Measurements from ENCODE around the gene TSSK6. TPM values are rescaled to one million over a fixed set of nuclear protein-coding genes. Genes with fewer than 3 reads are reported as not detected.

The TSSK6 gene
- total and polyA plus RNA-seq, 10 of the 15 experiments (the other 5 are each of a cell fraction or from before 2014, with no cell fraction given), result 0.06 to 3.6 (median 0.98) TPM; not detected in 2

- TF ChIP-seq RB1 (IDR thresholded peaks at IDR 0.05; ENCODE audit: borderline replicate concordance) (no peak), BACH1 (IDR thresholded peaks at IDR 0.05; ENCODE audit: borderline replicate concordance) (no peak), CEBPB (IDR thresholded peaks at IDR 0.05; ENCODE audit: borderline replicate concordance in 1 of 2, low read depth in 2 of 2, low read length in 2 of 2) (no peak), ZBTB40 (IDR thresholded peaks at IDR 0.05; ENCODE audit: borderline replicate concordance) (no peak), POLR2A (IDR thresholded peaks at IDR 0.05; ENCODE audit: low read depth, low read length) (no peak), RELB (IDR thresholded peaks at IDR 0.05; ENCODE audit: low read depth) (no peak), RFX5 (IDR thresholded peaks at IDR 0.05; ENCODE audit: low read depth, low read length) (no peak), STAT3 (IDR thresholded peaks at IDR 0.05; ENCODE audit: low read depth, low read length) (no peak), MLLT1 (IDR thresholded peaks at IDR 0.05) (no peak), FOS (IDR thresholded peaks at IDR 0.05; ENCODE audit: borderline replicate concordance, extremely low read depth, insufficient read length) (no peak), BMI1 (IDR thresholded peaks at IDR 0.05; ENCODE audit: borderline replicate concordance) (no peak), RELA (IDR thresholded peaks at IDR 0.05; ENCODE audit: borderline replicate concordance, partially characterized antibody) (no peak), CBX5 (IDR thresholded peaks at IDR 0.05; ENCODE audit: low read depth) (no peak), MEF2B (IDR thresholded peaks at IDR 0.05; ENCODE audit: partially characterized antibody, poor library complexity, severe bottlenecking) (no peak), CBX3 (IDR thresholded peaks at IDR 0.05; ENCODE audit: borderline replicate concordance, low read depth) (no peak), USF2 (IDR thresholded peaks at IDR 0.05; ENCODE audit: borderline replicate concordance, low read depth, low read length) (no peak), SIX5 (IDR thresholded peaks at IDR 0.05; ENCODE audit: low read depth, low read length, severe bottlenecking) (no peak)
- Histone ChIP-seq H3K9me3 (replicated peaks; ENCODE audit: control insufficient read depth, insufficient read depth, low read length) (peaks cover 2% of the 10 kb centered on the region; the same call in 1 of the 3 replicates), H3K4me2 (ENCODE audit: control insufficient read depth, insufficient read depth) (no peak overlapping the region), H3K36me3 (ENCODE audit: control insufficient read depth in 2 of 2, insufficient read depth in 2 of 2, low read length in 1 of 2) (peaks cover 9 to 21% of the 10 kb centered on the region in 2 experiments; a peak in 3 of 4 replicates), H4K20me1 (ENCODE audit: control insufficient read depth, insufficient read depth) (no peaks in the 10 kb centered on the region), H2AFZ (ENCODE audit: control insufficient read depth, low read depth, low read length) (no peak overlapping the region), H3K9ac (ENCODE audit: control insufficient read depth, insufficient read depth, low read length) (no peak overlapping the region), H3K27me3 (replicated peaks in 1 of 2; ENCODE audit: control insufficient read depth in 2 of 2, insufficient read depth in 2 of 2, low read length in 1 of 2) (no peaks in the 10 kb centered on the region), H3K27ac (ENCODE audit: control insufficient read depth, insufficient read depth) (no peak overlapping the region), H3K4me1 (ENCODE audit: control insufficient read depth, insufficient read depth, low read length) (peaks cover 38% of the 10 kb centered on the region), H3K4me3 (no peak overlapping the region), H3K79me2 (ENCODE audit: control insufficient read depth, insufficient read depth, low read length) (peaks cover 46% of the 10 kb centered on the region)
- POLR2A ChIA-PET, result no interaction called here
- ATAC-seq (no peak), FAIRE-seq (no peak), DNase-seq (ENCODE audit: low read depth, low spot score) (no peak)
- intact Hi-C loops (cut with micrococcal nuclease; ENCODE audit: unreplicated experiment) (no loop called here), in situ Hi-C loops (cut with MboI) (loop anchor here (10.0 kb wide), 1 partner anchor 252 kb away; no protein-coding TSS in a partner anchor)
- RAD21 ChIA-PET (ENCODE audit: unreplicated experiment), result no interaction called here
- CTCF ChIA-PET, result interaction anchor here (3.2 kb wide), 1 partner anchor 9 kb away, joined by 13 read pairs; no protein-coding TSS in a partner anchor
- no TSS peak for BruUV-seq (replicated peaks)
- SMC1A ChIA-PET (ENCODE audit: uncharacterized antibody, unreplicated experiment), result interaction anchor here (1.5 kb wide), 1 partner anchor 118 kb away, joined by 3 read pairs; the partner anchor contains the start of gene GATAD2A
- 78% methylated on average over 3 of the region's 3 CpGs for WGBS (ENCODE audit: insufficient coverage, insufficient replicate concordance, low lambda C conversion rate, missing lambda C conversion rate)
These were observed 7.8 kb upstream of the TSSK6 start for GRCh38 chr19:19523177-19523576.

Measured in GM12878 (cell line).